Gastrocnemius medialis (tissue), 4 donors: ENCODE measurements around the gene ASRGL1. TPM values are rescaled to one million over a fixed set of nuclear protein-coding genes. Genes with fewer than 3 reads are reported as not detected.

ENCODE experiments used
- ATAC-seq, 2 donors: fragments of 150-250 bp; one replicate each; pipeline ENCODE4 v1.9.1; 2016
- DNase-seq, 2 donors: peaks; one replicate each; pipeline ENCODE4 v3.0.0-alpha.2; 2019
- H3K27ac ChIP-seq, 4 donors: fragments of 200-600 bp; sonication (generic); 1 replicate in 1 of 4; 2 replicates in 3 of 4; pipeline ENCODE4 v1.5.1; 2016 to 2018; ENCODE audit warnings: mild to moderate bottlenecking in 2 of 4, moderate library complexity in 1 of 4
- H3K27me3 ChIP-seq, 3 donors: fragments of 200-600 bp; sonication (generic) in 2 of 3; 1 replicate in 1 of 3; 2 replicates in 2 of 3; pipeline versions ENCODE4 v1.5.1 to v1.6.0; 2016 to 2019; ENCODE audit warnings: mild to moderate bottlenecking in 1 of 3, moderate library complexity in 1 of 3
- H3K36me3 ChIP-seq, 2 donors: fragments of 200-600 bp; sonication (generic) in 1 of 2; one replicate each; pipeline ENCODE4 v1.5.1; 2017 to 2018
- H3K4me1 ChIP-seq, 2 donors: fragments of 200-600 bp; sonication (generic) in 1 of 2; one replicate each; pipeline ENCODE4 v1.5.1; 2016 to 2017; ENCODE audit warnings: mild to moderate bottlenecking in 2 of 2
- H3K4me3 ChIP-seq, 4 donors: fragments of 200-600 bp; sonication (generic) in 3 of 4; 1 replicate in 1 of 4; 2 replicates in 3 of 4; pipeline ENCODE4 v1.5.1; 2016 to 2019; ENCODE audit warnings: mild to moderate bottlenecking in 2 of 4
- H3K9me3 ChIP-seq, 3 donors: fragments of 200-600 bp; sonication (generic) in 2 of 3; 1 replicate in 1 of 3; 2 replicates in 2 of 3; pipeline ENCODE4 v1.5.1; 2016 to 2019
- POLR2A ChIP-seq, 2 donors: fragments of 450-650 bp; IDR thresholded peaks; one replicate each; pipeline ENCODE4 v1.6.1; 2017; ENCODE audit warnings: antibody characterized with exemption in 2 of 2, mild to moderate bottlenecking in 2 of 2, moderate library complexity in 2 of 2
- in situ Hi-C, 4 donors: fragments of 200-750 bp; cut with MboI; loops; one replicate each; pipeline versions ENCODE4 v1.15.0 to v1.8.0; 2017; ENCODE audit warnings: low sequenced_read_pairs in 4 of 4
- intact Hi-C: fragments of 100-400 bp; cut with DNase I; formaldehyde crosslinking; loops from one replicate; pipeline ENCODE4 v1.15.1; 2023; ENCODE audit warnings: low total_unique reads
- total RNA-seq, 4 donors: library from RNA; depleted of rRNA; stranded (reverse); fragments of >200 nt; gene quantifications; one replicate each; pipeline versions ENCODE4 v1.1.0 to v1.2.3, GENCODE V29; 2016
- TF ChIP-seq, protein P1 (sequence below), 5 experiments: fragments of 450-650 bp in 3 of 5; fragments of 200-600 bp in 2 of 5; sonication (generic) in 2 of 5; IDR thresholded peaks in 4 of 5; conservative IDR thresholded peaks in 1 of 5; 1 replicate in 4 of 5; 2 replicates in 1 of 5; pipeline ENCODE4 v1.5.1; 2016 to 2019; ENCODE audit warnings: antibody characterized with exemption in 5 of 5, mild to moderate bottlenecking in 3 of 5, moderate library complexity in 3 of 5

Gene ASRGL1
- total RNA-seq, 4 donors from 2014 or later = 6.4 to 24.6 (median 8.7) TPM

DNA sequence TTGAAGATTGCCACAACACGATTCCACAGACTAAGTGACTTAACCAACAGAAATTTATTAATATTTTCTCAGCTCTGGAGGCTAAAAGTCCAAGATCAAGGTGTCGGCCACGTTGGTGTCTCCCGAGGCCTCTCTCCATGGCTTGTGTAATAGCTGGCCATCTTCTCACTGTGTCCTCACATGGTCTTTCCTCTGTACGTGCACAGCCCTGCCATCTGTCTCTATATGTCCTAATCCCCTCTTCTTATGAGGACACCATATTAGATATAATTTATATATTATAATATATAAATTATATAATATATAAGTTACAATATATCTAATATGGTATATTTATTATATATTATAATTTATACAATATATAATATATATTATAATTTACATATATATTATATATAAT, 56.5 kb downstream of the ASRGL1 start:
- no peak for DNase-seq
- H3K27me3 ChIP-seq = no peaks in the 10 kb centered on the region
- in situ Hi-C loops = loop anchor here (10.0 to 25.0 kb wide), 3 partner anchors 161 to 469 kb away; partner anchors contain the start of genes LRRN4CL (in 2 of the 4) and UBXN1 (in 2 of the 4)
- TF ChIP-seq POLR2A (IDR thresholded peaks at IDR 0.05) = no peak
- TF ChIP-seq, protein P1, sequence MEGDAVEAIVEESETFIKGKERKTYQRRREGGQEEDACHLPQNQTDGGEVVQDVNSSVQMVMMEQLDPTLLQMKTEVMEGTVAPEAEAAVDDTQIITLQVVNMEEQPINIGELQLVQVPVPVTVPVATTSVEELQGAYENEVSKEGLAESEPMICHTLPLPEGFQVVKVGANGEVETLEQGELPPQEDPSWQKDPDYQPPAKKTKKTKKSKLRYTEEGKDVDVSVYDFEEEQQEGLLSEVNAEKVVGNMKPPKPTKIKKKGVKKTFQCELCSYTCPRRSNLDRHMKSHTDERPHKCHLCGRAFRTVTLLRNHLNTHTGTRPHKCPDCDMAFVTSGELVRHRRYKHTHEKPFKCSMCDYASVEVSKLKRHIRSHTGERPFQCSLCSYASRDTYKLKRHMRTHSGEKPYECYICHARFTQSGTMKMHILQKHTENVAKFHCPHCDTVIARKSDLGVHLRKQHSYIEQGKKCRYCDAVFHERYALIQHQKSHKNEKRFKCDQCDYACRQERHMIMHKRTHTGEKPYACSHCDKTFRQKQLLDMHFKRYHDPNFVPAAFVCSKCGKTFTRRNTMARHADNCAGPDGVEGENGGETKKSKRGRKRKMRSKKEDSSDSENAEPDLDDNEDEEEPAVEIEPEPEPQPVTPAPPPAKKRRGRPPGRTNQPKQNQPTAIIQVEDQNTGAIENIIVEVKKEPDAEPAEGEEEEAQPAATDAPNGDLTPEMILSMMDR (IDR thresholded peaks at IDR 0.05 in 4 of 5, conservative IDR thresholded peaks at IDR 0.05 in 1 of 5) = no peak
- no peak overlapping the region for H3K4me3 ChIP-seq
- no peaks in the 10 kb centered on the region for H3K9me3 ChIP-seq
- no peak for ATAC-seq
- H3K36me3 ChIP-seq = no peaks in the 10 kb centered on the region
- peaks cover 12 to 19% of the 10 kb centered on the region in 2 donors for H3K4me1 ChIP-seq
- intact Hi-C loops = loop anchor here (2.0 kb wide), 3 partner anchors 149 to 469 kb away; no protein-coding TSS in a partner anchor
- no peak overlapping the region for H3K27ac ChIP-seq

- H3K36me3 ChIP-seq = no peaks in the 10 kb centered on the region
- peak overlapping the region; percentile 34 to 50 (median 44) for H3K4me3 ChIP-seq
- TF ChIP-seq, protein P1 (IDR thresholded peaks at IDR 0.05 in 4 of 5, conservative IDR thresholded peaks at IDR 0.05 in 1 of 5) = peak; percentile 43 to 73 (median 71)
- TF ChIP-seq POLR2A (IDR thresholded peaks at IDR 0.05) = no peak
- ATAC-seq (peak; percentile 92 to 95), DNase-seq (peak; percentile 55 to 61)
- H3K27ac ChIP-seq = peak overlapping the region; percentile 32 to 67 (median 48)
- H3K4me1 ChIP-seq = peaks cover 20 to 28% of the 10 kb centered on the region in 2 donors
- H3K9me3 ChIP-seq = no peaks in the 10 kb centered on the region
- intact Hi-C loops = loop anchor here (1.0 to 5.0 kb wide), 5 partner anchors 148 to 468 kb away; partner anchors contain the start of gene MTA2
- H3K27me3 ChIP-seq = no peaks in the 10 kb centered on the region
- in situ Hi-C loops = loop anchor here (10.0 to 25.0 kb wide), 3 partner anchors 160 to 467 kb away; partner anchors contain the start of genes LRRN4CL (in 2 of the 4) and UBXN1 (in 2 of the 4)
These were observed 57.7 kb downstream of the ASRGL1 start for GRCh38 chr11:62394825-62395538.

GRCh38 chr11:62395885-62396551, 58.8 kb downstream of the ASRGL1 start:
- no peak for TF ChIP-seq POLR2A (IDR thresholded peaks at IDR 0.05)
- TF ChIP-seq, protein P1 (IDR thresholded peaks at IDR 0.05 in 4 of 5, conservative IDR thresholded peaks at IDR 0.05 in 1 of 5) = no peak
- intact Hi-C loops (loop anchor here (1.0 to 5.0 kb wide), 5 partner anchors 147 to 467 kb away; partner anchors contain the start of gene MTA2), in situ Hi-C loops (loop anchor here (10.0 to 25.0 kb wide), 3 partner anchors 159 to 466 kb away; partner anchors contain the start of genes LRRN4CL (in 2 of the 4) and UBXN1 (in 2 of the 4))
- peaks cover 30 to 37% of the 10 kb centered on the region in 2 donors for H3K4me1 ChIP-seq
- no peak for ATAC-seq
- H3K36me3 ChIP-seq = no peaks in the 10 kb centered on the region
- H3K9me3 ChIP-seq = no peaks in the 10 kb centered on the region
- no peak overlapping the region for H3K4me3 ChIP-seq
- no peaks in the 10 kb centered on the region for H3K27me3 ChIP-seq
- no peak overlapping the region for H3K27ac ChIP-seq
- no peak for DNase-seq

DNA sequence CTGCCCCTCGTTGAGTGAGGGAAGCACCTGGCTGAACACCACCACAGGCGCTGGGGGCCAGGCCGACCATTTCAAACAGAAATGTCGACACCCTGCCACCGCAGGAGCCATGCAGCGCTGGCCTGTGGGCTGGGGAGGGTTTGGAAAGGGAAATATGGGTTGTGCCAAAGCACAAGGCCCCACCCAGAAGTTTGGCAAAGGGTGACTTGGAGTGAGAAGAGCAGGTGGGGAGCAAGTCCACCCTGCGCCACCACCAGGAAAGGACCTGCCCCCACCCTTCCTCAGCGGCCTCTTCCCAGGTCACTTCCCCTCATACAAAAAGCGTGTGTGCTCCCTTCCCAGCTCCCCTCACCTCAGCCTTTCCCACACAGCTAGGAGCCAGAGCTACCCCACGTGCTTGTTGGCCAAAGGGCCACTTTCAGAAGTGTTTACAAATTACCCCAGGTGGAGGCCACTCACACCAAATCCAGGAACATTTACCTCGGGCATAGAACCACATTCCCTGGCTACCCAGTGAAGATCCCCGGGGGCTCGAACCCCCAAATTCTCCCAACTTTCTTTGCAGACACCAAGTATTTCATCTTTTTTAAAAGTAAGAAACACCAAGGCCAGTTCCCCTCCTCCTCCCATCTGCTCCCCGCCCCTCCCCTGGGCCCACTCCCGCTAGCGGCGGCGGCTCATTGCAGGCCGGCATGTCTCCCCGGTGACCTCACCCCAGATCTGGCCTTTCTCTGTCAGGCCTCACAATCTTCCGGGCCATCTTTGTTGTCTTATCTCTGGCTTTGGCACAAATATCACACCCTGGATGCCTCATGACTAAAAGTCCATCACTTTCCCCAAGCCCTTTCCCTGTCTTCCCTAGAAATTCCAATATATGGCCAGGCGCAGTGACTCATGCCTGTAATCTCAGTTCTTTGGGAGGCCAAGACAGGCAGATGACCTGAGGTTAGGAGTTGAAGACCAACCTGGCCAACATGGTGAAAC, 61.1 kb downstream of the ASRGL1 start:
- in situ Hi-C loops = loop anchor here (10.0 to 25.0 kb wide), 3 partner anchors 156 to 464 kb away; partner anchors contain the start of genes LRRN4CL (in 2 of the 4) and UBXN1 (in 2 of the 4)
- ATAC-seq (peak in 1 of 2 donors; percentile 9), DNase-seq (peak in 1 of 2 donors; percentile 31)
- Histone ChIP-seq H3K27me3 (no peaks in the 10 kb centered on the region), H3K36me3 (no peaks in the 10 kb centered on the region), H3K9me3 (no peaks in the 10 kb centered on the region), H3K4me1 (peaks cover 45 to 49% of the 10 kb centered on the region in 2 donors), H3K4me3 (no peak overlapping the region), H3K27ac (peak overlapping the region; percentile 32 to 61 (median 51))
- intact Hi-C loops = loop anchor here (2.0 to 5.0 kb wide), 2 partner anchors 20 to 204 kb away; partner anchors contain the start of genes MTA2 and SCGB1A1
- no peak for TF ChIP-seq POLR2A (IDR thresholded peaks at IDR 0.05)
- TF ChIP-seq, protein P1 (IDR thresholded peaks at IDR 0.05 in 4 of 5, conservative IDR thresholded peaks at IDR 0.05 in 1 of 5) = no peak
